SK-N-SH treated with all-trans-retinoic acid at 6 μM for 48 hours (cell line): ENCODE data around the gene PLA1A.

Experiments
- BACH2 ChIP-seq: fragments of 250-450 bp; sonication (Bioruptor Pico); IDR thresholded peaks from 2 replicates; pipeline ENCODE4 v1.9.0; 2021; ENCODE audit warnings: mild to moderate bottlenecking, borderline replicate concordance
- CREB5 ChIP-seq: fragments of 250-450 bp; sonication (Bioruptor Pico); IDR thresholded peaks from 2 replicates; pipeline ENCODE4 v1.5.1; 2020; ENCODE audit warnings: low read depth, mild to moderate bottlenecking, moderate library complexity
- ESRRG ChIP-seq: fragments of 250-450 bp; sonication (Bioruptor Pico); IDR thresholded peaks from 2 replicates; pipeline ENCODE4 v1.6.1; 2021; ENCODE audit warnings: mild to moderate bottlenecking
- OSR1 ChIP-seq: fragments of 250-450 bp; sonication (Bioruptor Pico); IDR thresholded peaks from 2 replicates; pipeline ENCODE4 v1.8.0; 2022; ENCODE audit warnings: moderate library complexity, mild to moderate bottlenecking, inconsistent platforms
- POU6F1 ChIP-seq: fragments of 250-450 bp; sonication (Bioruptor Pico); IDR thresholded peaks from 2 replicates; pipeline ENCODE4 v1.8.0; 2021; ENCODE audit warnings: low read depth, mild to moderate bottlenecking, moderate library complexity, borderline replicate concordance
- PPARA ChIP-seq: fragments of 250-450 bp; sonication (Bioruptor Pico); IDR thresholded peaks from 2 replicates; pipeline ENCODE4 v1.5.0; 2020; ENCODE audit warnings: mild to moderate bottlenecking, borderline replicate concordance
- ZNF565 ChIP-seq: fragments of 450-650 bp; formaldehyde crosslinking; conservative IDR thresholded peaks from 2 replicates; pipeline ENCODE4 v1.5.0; 2020; ENCODE audit warnings: low read depth, mild to moderate bottlenecking, moderate library complexity
- ZNF70 ChIP-seq: fragments of 450-650 bp; formaldehyde crosslinking; IDR thresholded peaks from 2 replicates; pipeline ENCODE4 v1.5.0; 2020; ENCODE audit warnings: mild to moderate bottlenecking, moderate library complexity

GRCh38 chr3:119560160-119560559 is 37.5 kb upstream of the PLA1A start:
- no peak for TF ChIP-seq ZNF565 (CRISPR knock-in tag)
- TF ChIP-seq CREB5 (CRISPR knock-in tag) = no peak
- no peak for TF ChIP-seq ZNF70 (CRISPR knock-in tag)
- TF ChIP-seq BACH2 = no peak
- no peak for TF ChIP-seq OSR1 (CRISPR knock-in tag)
- no peak for TF ChIP-seq PPARA (CRISPR knock-in tag)
- no peak for TF ChIP-seq POU6F1 (CRISPR knock-in tag)
- no peak for TF ChIP-seq ESRRG (CRISPR knock-in tag)
